Measurements from ENCODE around the gene PLXNA4. TPM values are rescaled to one million over a fixed set of nuclear protein-coding genes. Genes with fewer than 3 reads are reported as not detected.

Gene PLXNA4
- total RNA-seq, 4 donors from 2014 or later: 4.8 to 19.7 (median 10.7) TPM

- ATAC-seq: no peak
- Histone ChIP-seq H3K4me1 (peaks cover 0 to 13% (median 0%) of the 10 kb centered on the region in 3 donors), H3K4me3 (no peak overlapping the region), H3K9me3 (no peaks in the 10 kb centered on the region), H3K36me3 (no peaks in the 10 kb centered on the region), H3K27ac (no peak overlapping the region), H3K27me3 (no peaks in the 10 kb centered on the region)
- 100% methylated on average over 1 of the region's 1 CpG; no CpG with 5 or more reads in 1 of the 2 donors for WGBS, 2 donors (ENCODE audit: low coverage in 1 of 2)
- TF ChIP-seq EP300 (IDR thresholded peaks at IDR 0.05): no peak
- TF ChIP-seq POLR2AphosphoS5 (IDR thresholded peaks at IDR 0.05): no peak
- no peak for TF ChIP-seq CTCF (IDR thresholded peaks at IDR 0.05)
- TF ChIP-seq POLR2A (IDR thresholded peaks at IDR 0.05): no peak
These were observed 61.8 kb downstream of the PLXNA4 start for GRCh38 chr7:132514430-132514829.

GRCh38 chr7:132511921-132512320 lies 64.3 kb downstream of the PLXNA4 start:
- WGBS, 2 donors (ENCODE audit: low coverage in 1 of 2): 85% methylated on average over 7 of the region's 8 CpGs; no CpG with 5 or more reads in 1 of the 2 donors
- TF ChIP-seq POLR2A (IDR thresholded peaks at IDR 0.05) (no peak), POLR2AphosphoS5 (IDR thresholded peaks at IDR 0.05) (no peak), CTCF (IDR thresholded peaks at IDR 0.05) (no peak), EP300 (IDR thresholded peaks at IDR 0.05) (no peak)
- Histone ChIP-seq H3K27ac (no peak overlapping the region), H3K4me3 (no peak overlapping the region), H3K4me1 (peaks cover 0 to 15% (median 0%) of the 10 kb centered on the region in 3 donors), H3K9me3 (no peaks in the 10 kb centered on the region), H3K36me3 (peaks cover 0 to 6% of the 10 kb centered on the region in 2 donors), H3K27me3 (no peaks in the 10 kb centered on the region)
- ATAC-seq: no peak

GRCh38 chr7:132511387-132511786 lies 64.9 kb downstream of the PLXNA4 start:
- TF ChIP-seq POLR2A (IDR thresholded peaks at IDR 0.05) (no peak), CTCF (IDR thresholded peaks at IDR 0.05) (no peak), POLR2AphosphoS5 (IDR thresholded peaks at IDR 0.05) (no peak)
- Histone ChIP-seq H3K27ac (no peak overlapping the region), H3K27me3 (no peaks in the 10 kb centered on the region), H3K9me3 (no peaks in the 10 kb centered on the region), H3K36me3 (peaks cover 0 to 6% of the 10 kb centered on the region in 2 donors), H3K4me3 (no peak overlapping the region), H3K4me1 (peaks cover 0 to 11% (median 0%) of the 10 kb centered on the region in 3 donors)
- 73 to 90% methylated on average over 2 to 3 of the region's 3 CpGs for WGBS, 2 donors (ENCODE audit: low coverage in 1 of 2)
- ATAC-seq: no peak

- Histone ChIP-seq H3K27me3 (no peaks in the 10 kb centered on the region), H3K9me3 (no peaks in the 10 kb centered on the region), H3K4me3 (no peak overlapping the region), H3K27ac (no peak overlapping the region), H3K36me3 (peaks cover 0 to 6% of the 10 kb centered on the region in 2 donors), H3K4me1 (peaks cover 0 to 8% (median 0%) of the 10 kb centered on the region in 3 donors)
- WGBS, 2 donors (ENCODE audit: low coverage in 1 of 2): 57% methylated on average over 2 to 3 of the region's 4 CpGs
- no peak for ATAC-seq
- TF ChIP-seq POLR2AphosphoS5 (IDR thresholded peaks at IDR 0.05): no peak
- TF ChIP-seq EP300 (IDR thresholded peaks at IDR 0.05): no peak
- no peak for TF ChIP-seq POLR2A (IDR thresholded peaks at IDR 0.05)
- TF ChIP-seq CTCF (IDR thresholded peaks at IDR 0.05): no peak
These were observed 66.6 kb downstream of the PLXNA4 start for GRCh38 chr7:132509643-132510042.

- no peaks in the 10 kb centered on the region for H3K27me3 ChIP-seq
- no peak for ATAC-seq
- peaks cover 0 to 8% (median 0%) of the 10 kb centered on the region in 3 donors for H3K4me1 ChIP-seq
- H3K36me3 ChIP-seq: peaks cover 0 to 6% of the 10 kb centered on the region in 2 donors
- H3K27ac ChIP-seq: no peak overlapping the region
- TF ChIP-seq CTCF (IDR thresholded peaks at IDR 0.05) (no peak), EP300 (IDR thresholded peaks at IDR 0.05) (no peak), POLR2A (IDR thresholded peaks at IDR 0.05) (no peak), POLR2AphosphoS5 (IDR thresholded peaks at IDR 0.05) (no peak)
- WGBS, 2 donors (ENCODE audit: low coverage in 1 of 2): 36 to 60% methylated on average over 1 to 5 of the region's 10 CpGs
- H3K4me3 ChIP-seq: no peak overlapping the region
- no peaks in the 10 kb centered on the region for H3K9me3 ChIP-seq
These were observed 67.4 kb downstream of the PLXNA4 start for GRCh38 chr7:132508724-132509353.

Data from gastroesophageal sphincter (tissue), 4 donors.